ENCODE results near the gene SCAMP2.

Gene SCAMP2

GRCh38 chr15:74857671-74858368, 15.3 kb downstream of the SCAMP2 start:
- DNase-seq: no peak

GRCh38 chr15:74857082-74857655, 16.0 kb downstream of the SCAMP2 start:
- no peak for DNase-seq

- no peak for DNase-seq
Measured at GRCh38 chr15:74856537-74856936, 16.6 kb downstream of the SCAMP2 start.

- DNase-seq: no peak
Measured at GRCh38 chr15:74855857-74856256, 17.3 kb downstream of the SCAMP2 start.

GRCh38 chr15:74854453-74855022, 18.6 kb downstream of the SCAMP2 start:
- DNase-seq: no peak

GRCh38 chr15:74851960-74852359, 21.2 kb downstream of the SCAMP2 start:
- DNase-seq: no peak

GRCh38 chr15:74850393-74850792, 22.8 kb downstream of the SCAMP2 start:
- DNase-seq: no peak

- DNase-seq: no peak
Measured at GRCh38 chr15:74847432-74847831, 25.7 kb downstream of the SCAMP2 start.

GRCh38 chr15:74845581-74845980, 27.6 kb downstream of the SCAMP2 start:
- DNase-seq: no peak

- DNase-seq: peak in 3 of 4 experiments; percentile 23 to 65 (median 43)
Measured at GRCh38 chr15:74845208-74845568, 28.0 kb downstream of the SCAMP2 start.

GRCh38 chr15:74844319-74845207, 28.6 kb downstream of the SCAMP2 start:
- no peak for DNase-seq

- no peak for DNase-seq
Measured at GRCh38 chr15:74843891-74844299, 29.3 kb downstream of the SCAMP2 start.

GRCh38 chr15:74843445-74843828, 29.7 kb downstream of the SCAMP2 start:
- no peak for DNase-seq

GRCh38 chr15:74842581-74843444, 30.4 kb downstream of the SCAMP2 start, which contains the start of gene ULK3:
Gene ULK3 (minus strand): TSS chr15:74843156. CDS start chr15:74843105, 51 bp downstream.
- DNase-seq: peak; percentile 81 to 92 (median 86)

- DNase-seq: no peak
Measured at GRCh38 chr15:74841891-74842373, 31.2 kb downstream of the SCAMP2 start.

GRCh38 chr15:74840851-74841775, 32.1 kb downstream of the SCAMP2 start:
- DNase-seq: no peak

- no peak for DNase-seq
Measured at GRCh38 chr15:74839526-74840395, 33.4 kb downstream of the SCAMP2 start.

GRCh38 chr15:74838746-74839525, 34.2 kb downstream of the SCAMP2 start:
- DNase-seq: no peak

GRCh38 chr15:74838137-74838516, 35.0 kb downstream of the SCAMP2 start:
- no peak for DNase-seq
